Neutrophil (primary cell): ENCODE results near the gene SCUBE3.

ENCODE experiments used
- H3K27ac ChIP-seq: fragments of 200-600 bp; sonication (generic); 2 replicates; pipeline ENCODE4 v1.5.1; 2016; ENCODE audit warnings: mild to moderate bottlenecking, moderate library complexity
- H3K27me3 ChIP-seq: fragments of 200-600 bp; sonication (generic); 2 replicates; pipeline ENCODE4 v1.6.0; 2016; ENCODE audit warnings: mild to moderate bottlenecking
- H3K36me3 ChIP-seq: fragments of 200-600 bp; sonication (generic); 2 replicates; pipeline ENCODE4 v1.5.1; 2017
- H3K4me1 ChIP-seq, 2 experiments: fragments of 200-600 bp in 1 of 2; sonication (generic) in 1 of 2; 1 replicate in 1 of 2; 2 replicates in 1 of 2; pipeline versions ENCODE4 v1.5.1 to v1.6.1; 2013 to 2016; ENCODE audit warnings: low read depth in 1 of 2, low read length in 1 of 2, mild to moderate bottlenecking in 1 of 2, moderate library complexity in 1 of 2; ENCODE audit not compliant: control insufficient read depth in 1 of 2, insufficient read depth in 1 of 2
- H3K4me3 ChIP-seq, 2 experiments: fragments of 200-600 bp in 1 of 2; sonication (generic) in 1 of 2; 1 replicate in 1 of 2; 2 replicates in 1 of 2; pipeline ENCODE4 v1.5.1; 2013 to 2016; ENCODE audit warnings: low read depth in 1 of 2, low read length in 1 of 2, mild to moderate bottlenecking in 1 of 2, moderate library complexity in 1 of 2
- H3K9me3 ChIP-seq: fragments of 200-600 bp; sonication (generic); 2 replicates; pipeline ENCODE4 v1.5.1; 2016
- TF ChIP-seq, protein P1 (sequence below): fragments of 200-600 bp; sonication (generic); IDR thresholded peaks from 2 replicates; pipeline ENCODE4 v1.5.1; 2016; ENCODE audit warnings: antibody characterized with exemption

Gene SCUBE3

DNA sequence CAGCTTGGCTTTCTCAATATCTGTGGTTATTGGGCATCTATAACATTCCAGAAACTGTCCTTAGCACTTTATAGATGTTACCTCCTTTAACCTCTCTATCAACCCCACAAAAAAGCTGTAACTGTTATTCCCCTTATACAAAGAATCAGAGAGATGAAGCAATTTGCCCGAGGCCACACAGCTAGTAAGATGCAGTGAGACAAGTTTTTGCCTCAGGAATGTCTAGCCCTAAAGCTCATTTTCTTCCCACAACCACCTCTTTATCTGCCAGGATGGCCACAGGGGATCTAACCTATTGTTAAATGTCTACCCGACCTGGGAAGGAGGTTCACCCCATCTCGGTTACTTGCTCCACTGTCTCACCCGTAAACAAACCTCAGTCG lies 40.7 kb upstream of the SCUBE3 start:
- Histone ChIP-seq H3K4me1 (no peaks in the 10 kb centered on the region), H3K9me3 (no peaks in the 10 kb centered on the region), H3K4me3 (no peak overlapping the region), H3K27ac (no peak overlapping the region), H3K27me3 (peaks cover 16% of the 10 kb centered on the region), H3K36me3 (no peaks in the 10 kb centered on the region)
- TF ChIP-seq, protein P1, sequence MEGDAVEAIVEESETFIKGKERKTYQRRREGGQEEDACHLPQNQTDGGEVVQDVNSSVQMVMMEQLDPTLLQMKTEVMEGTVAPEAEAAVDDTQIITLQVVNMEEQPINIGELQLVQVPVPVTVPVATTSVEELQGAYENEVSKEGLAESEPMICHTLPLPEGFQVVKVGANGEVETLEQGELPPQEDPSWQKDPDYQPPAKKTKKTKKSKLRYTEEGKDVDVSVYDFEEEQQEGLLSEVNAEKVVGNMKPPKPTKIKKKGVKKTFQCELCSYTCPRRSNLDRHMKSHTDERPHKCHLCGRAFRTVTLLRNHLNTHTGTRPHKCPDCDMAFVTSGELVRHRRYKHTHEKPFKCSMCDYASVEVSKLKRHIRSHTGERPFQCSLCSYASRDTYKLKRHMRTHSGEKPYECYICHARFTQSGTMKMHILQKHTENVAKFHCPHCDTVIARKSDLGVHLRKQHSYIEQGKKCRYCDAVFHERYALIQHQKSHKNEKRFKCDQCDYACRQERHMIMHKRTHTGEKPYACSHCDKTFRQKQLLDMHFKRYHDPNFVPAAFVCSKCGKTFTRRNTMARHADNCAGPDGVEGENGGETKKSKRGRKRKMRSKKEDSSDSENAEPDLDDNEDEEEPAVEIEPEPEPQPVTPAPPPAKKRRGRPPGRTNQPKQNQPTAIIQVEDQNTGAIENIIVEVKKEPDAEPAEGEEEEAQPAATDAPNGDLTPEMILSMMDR = no peak

DNA sequence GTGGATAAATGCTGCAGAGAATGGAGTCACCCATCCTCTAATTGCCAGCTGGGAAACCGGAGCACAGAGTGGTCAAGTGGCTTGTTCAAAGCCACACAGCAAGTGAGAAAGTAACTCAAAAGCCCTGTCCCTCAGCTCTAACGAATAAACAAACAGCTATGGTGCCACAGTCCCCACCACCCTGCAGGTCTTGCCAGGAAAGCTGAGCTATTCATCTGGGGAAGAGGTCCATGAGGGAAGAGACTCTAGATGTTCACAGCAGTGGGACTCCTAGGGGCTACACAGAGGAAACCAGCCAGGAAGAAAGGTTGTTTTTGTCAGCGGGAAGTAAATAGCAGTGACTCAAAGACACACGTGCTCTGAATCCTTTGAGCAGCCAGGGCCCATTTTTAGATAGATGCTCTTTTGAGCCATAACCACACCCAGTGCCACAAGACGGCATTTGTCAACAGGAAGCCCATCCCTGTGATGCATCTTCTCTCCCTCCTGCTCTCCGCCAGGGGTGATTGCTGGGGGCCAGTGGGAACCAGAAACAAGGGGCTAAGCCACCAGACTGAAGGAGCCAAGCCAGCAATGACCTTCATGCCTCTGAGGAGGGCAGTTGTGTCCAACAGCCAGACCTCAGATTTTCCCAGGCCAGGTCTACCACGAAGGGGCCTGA lies 40.2 kb upstream of the SCUBE3 start:
- no peak overlapping the region for H3K4me3 ChIP-seq
- TF ChIP-seq, protein P1 = no peak
- H3K9me3 ChIP-seq = no peaks in the 10 kb centered on the region
- no peaks in the 10 kb centered on the region for H3K36me3 ChIP-seq
- no peak overlapping the region for H3K27ac ChIP-seq
- no peaks in the 10 kb centered on the region for H3K4me1 ChIP-seq
- peaks cover 16% of the 10 kb centered on the region for H3K27me3 ChIP-seq

DNA sequence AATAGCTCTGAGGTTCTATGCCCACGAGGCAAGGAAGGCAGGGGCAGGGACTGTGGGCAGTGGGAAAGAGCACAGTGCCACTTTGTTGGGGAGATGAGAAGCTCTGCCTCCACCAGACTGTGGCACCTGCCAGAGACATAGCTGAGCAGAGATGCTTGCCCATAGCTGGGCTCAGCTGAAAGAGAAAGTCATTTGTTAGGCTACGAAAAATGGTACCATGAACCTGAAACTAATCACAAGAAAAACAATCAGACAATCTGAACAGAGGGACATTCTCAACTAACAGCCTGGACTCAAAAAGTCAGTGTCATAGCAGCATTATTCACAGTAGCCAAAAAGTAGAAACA lies 39.7 kb upstream of the SCUBE3 start:
- Histone ChIP-seq H3K27ac (no peak overlapping the region), H3K36me3 (no peaks in the 10 kb centered on the region), H3K4me3 (no peak overlapping the region), H3K4me1 (no peaks in the 10 kb centered on the region), H3K27me3 (peaks cover 16% of the 10 kb centered on the region), H3K9me3 (no peaks in the 10 kb centered on the region)
- TF ChIP-seq, protein P1 = no peak

DNA sequence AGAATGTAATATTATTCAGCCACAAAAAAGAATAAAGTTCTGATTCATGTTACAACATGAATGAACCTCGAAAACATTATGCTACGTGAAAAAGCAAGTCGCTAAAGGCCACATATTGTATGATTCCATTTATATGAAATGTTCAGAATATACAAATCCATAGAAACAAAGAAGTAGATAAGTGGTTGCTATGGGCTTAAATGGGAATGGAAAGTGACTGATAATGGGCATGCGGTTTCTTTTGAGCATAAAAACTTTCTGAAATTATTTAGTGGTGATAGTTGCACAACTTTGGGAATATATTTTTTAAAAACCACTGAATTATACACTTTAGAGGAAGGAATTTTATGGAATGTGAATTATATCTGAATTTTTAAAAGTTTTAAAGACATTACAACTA lies 39.3 kb upstream of the SCUBE3 start:
- H3K27ac ChIP-seq = no peak overlapping the region
- H3K4me1 ChIP-seq = no peaks in the 10 kb centered on the region
- H3K36me3 ChIP-seq = no peaks in the 10 kb centered on the region
- TF ChIP-seq, protein P1 = no peak
- H3K4me3 ChIP-seq = no peak overlapping the region
- peaks cover 16% of the 10 kb centered on the region for H3K27me3 ChIP-seq
- H3K9me3 ChIP-seq = no peaks in the 10 kb centered on the region

DNA sequence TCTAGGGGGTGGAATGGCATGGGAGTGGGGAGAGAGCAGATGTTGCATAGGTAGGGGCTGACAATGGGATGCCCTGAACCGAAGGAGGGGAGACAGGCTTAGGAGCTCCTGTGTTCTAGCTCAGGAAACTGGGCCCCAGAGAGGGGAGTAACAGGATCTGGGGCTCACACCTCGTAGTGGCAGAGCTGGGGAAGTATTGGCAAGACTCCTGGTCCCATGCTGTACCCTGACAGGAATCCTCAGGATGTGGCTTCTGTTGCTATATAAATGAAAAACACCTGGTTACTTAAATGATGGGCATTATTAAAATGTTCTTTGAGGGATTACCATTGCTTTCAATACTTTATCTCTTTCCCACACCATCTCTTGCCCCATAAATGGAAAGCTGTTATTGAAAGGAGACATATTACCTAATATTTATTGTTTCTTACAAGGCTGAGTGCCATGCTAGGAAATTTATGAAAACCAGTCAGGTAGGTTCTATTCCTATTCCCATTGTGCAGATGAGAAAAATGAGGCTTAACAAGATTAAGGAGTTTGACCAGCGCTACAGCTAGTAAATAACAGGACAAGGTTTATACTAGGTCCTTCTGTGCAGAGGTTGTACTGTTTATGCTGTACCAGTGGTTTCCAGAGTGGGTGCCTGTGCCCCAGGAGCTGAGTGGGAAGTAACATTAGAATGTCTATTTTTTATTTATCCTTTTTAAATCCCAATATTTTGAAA lies 37.3 kb upstream of the SCUBE3 start:
- Histone ChIP-seq H3K4me3 (no peak overlapping the region), H3K9me3 (no peaks in the 10 kb centered on the region), H3K36me3 (no peaks in the 10 kb centered on the region), H3K27ac (no peak overlapping the region), H3K27me3 (peaks cover 25% of the 10 kb centered on the region), H3K4me1 (no peaks in the 10 kb centered on the region)
- TF ChIP-seq, protein P1 = no peak
